HCT116 (cell line): Measurements from ENCODE around the gene DPYSL5.
"Not testable (repeated sequence)": the region's sequence is repeated elsewhere in the genome, so short reads cannot be mapped to it uniquely, and the experiment has no call there.

Experiments
- CEBPB ChIP-seq: IDR thresholded peaks from 2 replicates; pipeline ENCODE4 v1.6.1; 2012; ENCODE audit warnings: low read depth
- CTCF ChIP-seq, 3 experiments: fragments of 200-600 bp in 1 of 3; sonication (generic) in 1 of 3; IDR thresholded peaks in 2 of 3; conservative IDR thresholded peaks in 1 of 3; 2 replicates each; pipeline ENCODE4 v1.5.1; 2012 to 2017; ENCODE audit warnings: low read depth in 2 of 3, low read length in 2 of 3, antibody characterized with exemption in 1 of 3, borderline replicate concordance in 1 of 3, control low read depth in 1 of 3, mild to moderate bottlenecking in 1 of 3, mixed read lengths in 1 of 3, mixed run types in 1 of 3, moderate library complexity in 1 of 3; ENCODE audit not compliant: insufficient read depth in 1 of 3
- EZH2phosphoT487 ChIP-seq: fragments of 200-600 bp; IDR thresholded peaks from 2 replicates; pipeline ENCODE4 v1.6.1; 2018; ENCODE audit warnings: antibody characterized with exemption, borderline replicate concordance
- POLR2A ChIP-seq: IDR thresholded peaks from 2 replicates; pipeline ENCODE4 v1.7.0; 2011; ENCODE audit warnings: borderline replicate concordance; ENCODE audit not compliant: insufficient read depth, insufficient read length; ENCODE audit errors: extremely low read depth
- POLR2AphosphoS5 ChIP-seq: IDR thresholded peaks from 2 replicates; pipeline ENCODE4 v1.6.1; 2011; ENCODE audit warnings: mild to moderate bottlenecking, low read depth, low read length, moderate library complexity
- REST ChIP-seq: IDR thresholded peaks from 2 replicates; pipeline ENCODE4 v1.6.1; 2012; ENCODE audit warnings: low read depth
- YY1 ChIP-seq: IDR thresholded peaks from 2 replicates; pipeline ENCODE4 v1.6.1; 2011; ENCODE audit warnings: low read length, low read depth, moderate library complexity, mild to moderate bottlenecking; ENCODE audit not compliant: insufficient replicate concordance; ENCODE audit errors: extremely low read depth

- not testable (repeated sequence) for TF ChIP-seq CTCF (IDR thresholded peaks at IDR 0.05 in 2 of 3, conservative IDR thresholded peaks at IDR 0.05 in 1 of 3; ENCODE audit: borderline replicate concordance in 1 of 3, insufficient read depth in 1 of 3, low read depth in 2 of 3, low read length in 2 of 3); REST; YY1; POLR2AphosphoS5; EZH2phosphoT487; POLR2A; CEBPB
Measured at GRCh38 chr2:26882220-26882619, 34.3 kb downstream of the DPYSL5 start.
